Esophagus muscularis mucosa (tissue), 3 donors: Measurements from ENCODE around the gene SCFD1.

Experiments
- CTCF ChIP-seq, 3 experiments: fragments of 200-600 bp in 2 of 3; fragments of 450-650 bp in 1 of 3; sonication (generic) in 2 of 3; IDR thresholded peaks; one replicate each; pipeline ENCODE4 v1.5.1; 2017 to 2019; ENCODE audit warnings: antibody characterized with exemption in 3 of 3, mild to moderate bottlenecking in 2 of 3, moderate library complexity in 1 of 3
- POLR2A ChIP-seq: fragments of 450-650 bp; IDR thresholded peaks from one replicate; pipeline ENCODE4 v1.6.1; 2017; ENCODE audit warnings: antibody characterized with exemption, moderate library complexity, mild to moderate bottlenecking, low read depth
- POLR2AphosphoS5 ChIP-seq, 2 donors: sonication (generic); formaldehyde crosslinking; IDR thresholded peaks; one replicate each; pipeline ENCODE4 v1.6.1; 2017; ENCODE audit warnings: antibody characterized with exemption in 2 of 2

- TF ChIP-seq POLR2A: no peak
- no peak for TF ChIP-seq CTCF (IDR thresholded peaks at IDR 0.05)
- TF ChIP-seq POLR2AphosphoS5 (IDR thresholded peaks at IDR 0.05): no peak
Measured at GRCh38 chr14:30658645-30659044, 36.5 kb downstream of the SCFD1 start.
